Heart left ventricle (tissue), 13 donors: ENCODE data around the gene CENPO.

ENCODE experiments used
- CTCF ChIP-seq, 12 donors: fragments of 200-600 bp; sonication (generic) in 4 of 12; IDR thresholded peaks; one replicate each; pipeline versions ENCODE4 v1.5.0 to v1.8.0; 2018 to 2022; ENCODE audit warnings: antibody characterized with exemption in 12 of 12, mild to moderate bottlenecking in 5 of 12
- POLR2A ChIP-seq, 2 donors: fragments of 450-650 bp; IDR thresholded peaks; one replicate each; pipeline ENCODE4 v1.6.1; 2017; ENCODE audit warnings: antibody characterized with exemption in 2 of 2, mild to moderate bottlenecking in 2 of 2, moderate library complexity in 2 of 2
- donor health status: ischemic (EF 13 %, LVEDD 7.1; RV severe dilation, severe dysfunction).
- donor health status: DM: no; HTN: yes; CAD: no.
- donor health status: DM: no; HTN: no; CAD: no.
- donor health status: ischemic (EF 25% LVEDD 6.9; RV normal size, moderate dysfunction).
- donor health status: ischemic (EF 25% LVEDD 5.7; RV mildly dilated, moderate dysfunction).
- donor health status: ischemic (EF 35%, LVEDD 5.7; RV mildly dilated, moderate dysfunction).
- donor health status: nonischemic (EF 11% LVEDD 7.7; RV severe dilation, severe dysfunction).
- donor health status: DM: yes; HTN: yes; CAD: no.
- donor health status: PGD.
- donor health status: ischemic (EF 29% LVEDD 5.4; RV normal size, mild dysfunction).
- donor health status: nonischemic (EF 23%, LVEDD 6.1; RV moderate dilation, normal function).

- TF ChIP-seq CTCF (IDR thresholded peaks at IDR 0.05) (no peak), POLR2A (IDR thresholded peaks at IDR 0.05) (peak in 1 of 2 donors; percentile 11)
Measured at GRCh38 chr2:24861500-24861899, 68.3 kb downstream of the CENPO start.
